ENCODE results near the gene POLR1H. TPM values are rescaled to one million over a fixed set of nuclear protein-coding genes. Genes with fewer than 3 reads are reported as not detected.
A peak's percentile ranks its signal among the peaks of the same experiment; 100 is the strongest.

Gene POLR1H
- polyA plus RNA-seq, 2 of the 4 experiments (the other 2 are of a cell fraction), result 25.5 to 34.6 TPM

GRCh38 chr6:30061858-30062458, 893 bp downstream of the POLR1H start:
- Histone ChIP-seq H3K27ac (peak overlapping the region; percentile 78 to 95), H3K4me3 (peak overlapping the region; percentile 69), H3K9me3 (no peaks in the 10 kb centered on the region), H3K4me2 (peak overlapping the region; percentile 94), H3K4me1 (peaks cover 26% of the 10 kb centered on the region)
- CTCF ChIA-PET, result interaction anchor here (1.0 to 1.5 kb wide), 3 partner anchors 9 to 41 kb away, joined by 3 to 4 read pairs (median 3); no protein-coding TSS in a partner anchor
- DNase-seq (ENCODE audit: low read depth in 1 of 2, low spot score in 1 of 2) (no peak), ATAC-seq (no peak), FAIRE-seq (no peak)
- POLR2A ChIA-PET, result interaction anchor here (1.1 kb wide), 1 partner anchor 97 kb away, joined by 3 read pairs; no protein-coding TSS in a partner anchor
- TF ChIP-seq PHF8 (IDR thresholded peaks at IDR 0.05; ENCODE audit: borderline replicate concordance, low read depth), result no peak
- TF ChIP-seq BCL3 (IDR thresholded peaks at IDR 0.05), result no peak
- no peak for TF ChIP-seq MAX (IDR thresholded peaks at IDR 0.05)
- TF ChIP-seq MAZ (IDR thresholded peaks at IDR 0.05; ENCODE audit: borderline replicate concordance, low read depth, low read length), result no peak
- TF ChIP-seq RNF2 (IDR thresholded peaks at IDR 0.05; ENCODE audit: borderline replicate concordance, low read depth), result no peak
- TF ChIP-seq RARB (CRISPR knock-in tag; IDR thresholded peaks at IDR 0.05), result no peak
- no peak for TF ChIP-seq ZSCAN20 (CRISPR knock-in tag; IDR thresholded peaks at IDR 0.05)
- TF ChIP-seq HOXB5 (CRISPR knock-in tag; IDR thresholded peaks at IDR 0.05), result no peak
- no peak for TF ChIP-seq MAFK (IDR thresholded peaks at IDR 0.05; ENCODE audit: partially characterized antibody)
- no peak for TF ChIP-seq GATA3 (IDR thresholded peaks at IDR 0.05; ENCODE audit: borderline replicate concordance)
- no peak for TF ChIP-seq KDM1A (IDR thresholded peaks at IDR 0.05; ENCODE audit: low read depth)
- 56% methylated on average over 12 of the region's 13 CpGs for WGBS (ENCODE audit: missing lambda C conversion rate)

- ATAC-seq, result no peak
- 56% methylated on average over 6 of the region's 7 CpGs for WGBS (ENCODE audit: missing lambda C conversion rate)
- no peak for DNase-seq (ENCODE audit: low read depth in 1 of 2, low spot score in 1 of 2)
- FAIRE-seq, result no peak
- no peaks in the 10 kb centered on the region for H3K9me3 ChIP-seq
- TF ChIP-seq CEBPB (IDR thresholded peaks at IDR 0.05) (no peak), ZC3H11A (IDR thresholded peaks at IDR 0.05) (no peak), REST (IDR thresholded peaks at IDR 0.05) (no peak), ESRRA (IDR thresholded peaks at IDR 0.05; ENCODE audit: borderline replicate concordance, low read length) (no peak), MYC (IDR thresholded peaks at IDR 0.05; ENCODE audit: borderline replicate concordance, low read length) (no peak), CTCF (IDR thresholded peaks at IDR 0.05) (no peak), HEYL (CRISPR knock-in tag; IDR thresholded peaks at IDR 0.05) (no peak), NPAS2 (CRISPR knock-in tag; IDR thresholded peaks at IDR 0.05; ENCODE audit: borderline replicate concordance) (no peak), HOXB13 (CRISPR knock-in tag; IDR thresholded peaks at IDR 0.05; ENCODE audit: low read depth) (no peak), HDAC2 (IDR thresholded peaks at IDR 0.05) (no peak), HOXA7 (CRISPR knock-in tag; IDR thresholded peaks at IDR 0.05) (no peak), RARB (CRISPR knock-in tag; IDR thresholded peaks at IDR 0.05) (no peak)
- ChIA-PET CTCF (no interaction called here), POLR2A (no interaction called here)
- H3K27ac ChIP-seq, result no peak overlapping the region
- peak overlapping the region; percentile 94 for H3K4me2 ChIP-seq
- H3K4me1 ChIP-seq, result peaks cover 26% of the 10 kb centered on the region
- no peak overlapping the region for H3K4me3 ChIP-seq
These were observed 1.6 kb downstream of the POLR1H start for GRCh38 chr6:30062471-30063178.
